Liver (tissue), 9 donors: ENCODE data around the gene PRKCH. TPM values are rescaled to one million over a fixed set of nuclear protein-coding genes. Genes with fewer than 3 reads are reported as not detected.

Experiments
- DNase-seq: peaks from one replicate; pipeline ENCODE4 v3.0.0-alpha.2; 2017; ENCODE audit warnings: low spot score
- H3K27ac ChIP-seq, 2 donors: one replicate each; pipeline ENCODE4 v1.7.0; 2013; ENCODE audit warnings: inconsistent platforms in 2 of 2, low read length in 2 of 2, control low read depth in 1 of 2, low read depth in 1 of 2, mild to moderate bottlenecking in 1 of 2
- H3K27me3 ChIP-seq, 4 donors: one replicate each; pipeline versions ENCODE4 v1.6.1 to v1.7.0; 2013; ENCODE audit warnings: low read length in 3 of 4, inconsistent platforms in 1 of 4, mild to moderate bottlenecking in 1 of 4, moderate library complexity in 1 of 4; ENCODE audit not compliant: control insufficient read depth in 4 of 4, insufficient read depth in 4 of 4
- H3K36me3 ChIP-seq, 4 donors: one replicate each; pipeline versions ENCODE4 v1.6.1 to v1.7.0; 2013; ENCODE audit warnings: low read length in 3 of 4, mild to moderate bottlenecking in 3 of 4, low read depth in 1 of 4, moderate library complexity in 1 of 4; ENCODE audit not compliant: control insufficient read depth in 4 of 4, insufficient read depth in 3 of 4
- H3K4me1 ChIP-seq, 4 donors: one replicate each; pipeline versions ENCODE4 v1.6.1 to v1.7.0; 2013; ENCODE audit warnings: low read length in 3 of 4, mild to moderate bottlenecking in 3 of 4, moderate library complexity in 1 of 4; ENCODE audit not compliant: control insufficient read depth in 4 of 4, insufficient read depth in 4 of 4
- H3K4me3 ChIP-seq, 3 donors: one replicate each; pipeline versions ENCODE4 v1.6.1 to v1.7.0; 2013; ENCODE audit warnings: low read length in 3 of 3, control low read depth in 1 of 3, low read depth in 1 of 3, mild to moderate bottlenecking in 1 of 3
- H3K9ac ChIP-seq, 2 donors: one replicate each; pipeline ENCODE4 v1.7.0; 2013; ENCODE audit warnings: low read length in 2 of 2, mild to moderate bottlenecking in 2 of 2, moderate library complexity in 2 of 2, control low read depth in 1 of 2, low read depth in 1 of 2
- H3K9me3 ChIP-seq, 4 donors: one replicate each; pipeline versions ENCODE4 v1.6.1 to v1.7.0; 2013; ENCODE audit warnings: low read length in 3 of 4; ENCODE audit not compliant: control insufficient read depth in 4 of 4
- CTCF ChIP-seq: fragments of 150-350 bp; IDR thresholded peaks from 2 replicates; pipeline ENCODE4 v1.5.1; 2017; ENCODE audit warnings: improper control_type of control experiment, low read depth, low read length; ENCODE audit not compliant: missing input control
- EGR1 ChIP-seq, 2 donors: IDR thresholded peaks; 2 replicates each; pipeline ENCODE4 v1.6.1; 2016 to 2018; ENCODE audit warnings: antibody characterized with exemption in 2 of 2, low read depth in 2 of 2
- FOXA1 ChIP-seq: IDR thresholded peaks from 2 replicates; pipeline ENCODE4 v1.6.1; 2016; ENCODE audit warnings: antibody characterized with exemption
- FOXA2 ChIP-seq: IDR thresholded peaks from 2 replicates; pipeline ENCODE4 v1.6.1; 2016; ENCODE audit warnings: antibody characterized with exemption
- HNF4A ChIP-seq, 2 donors: conservative IDR thresholded peaks; 2 replicates each; pipeline ENCODE4 v1.6.1; 2016; ENCODE audit warnings: antibody characterized with exemption in 2 of 2, mild to moderate bottlenecking in 2 of 2
- JUND ChIP-seq, 2 donors: IDR thresholded peaks; 2 replicates each; pipeline ENCODE4 v1.6.1; 2016; ENCODE audit warnings: antibody characterized with exemption in 2 of 2
- MAX ChIP-seq: IDR thresholded peaks from 2 replicates; pipeline ENCODE4 v1.6.1; 2016; ENCODE audit warnings: antibody characterized with exemption
- NR2F2 ChIP-seq: IDR thresholded peaks from 2 replicates; pipeline ENCODE4 v1.6.1; 2016; ENCODE audit warnings: antibody characterized with exemption
- REST ChIP-seq: IDR thresholded peaks from 2 replicates; pipeline ENCODE4 v1.6.1; 2016; ENCODE audit warnings: antibody characterized with exemption, mild to moderate bottlenecking
- SP1 ChIP-seq: IDR thresholded peaks from 2 replicates; pipeline ENCODE4 v1.6.1; 2018; ENCODE audit warnings: antibody characterized with exemption, mild to moderate bottlenecking
- TAF1 ChIP-seq: conservative IDR thresholded peaks from 2 replicates; pipeline ENCODE4 v1.6.1; 2016; ENCODE audit warnings: antibody characterized with exemption, mild to moderate bottlenecking
- ZBTB33 ChIP-seq: IDR thresholded peaks from 2 replicates; pipeline ENCODE4 v1.6.1; 2016; ENCODE audit warnings: antibody characterized with exemption
- WGBS: extraction: QIAGEN DNeasy Blood & Tissue Kit; methylation state at CpG from one replicate; pipeline ENCODE4 v1.1.7; 2013; 5-methylcytosine and 5-hydroxymethylcytosine counted together
- polyA plus RNA-seq, 2 donors: library from polyadenylated mRNA; stranded (reverse) in 1 of 2; unstranded in 1 of 2; fragments of 200-250 nt in 1 of 2; fragments of >200 nt in 1 of 2; fragmentation: Nextera tagmentation in 1 of 2; extraction: Ambion mirVana in 1 of 2; gene quantifications; one replicate each; pipeline versions ENCODE4 v1.2.1 to v1.2.3, GENCODE V29; 2013 to 2015
- total RNA-seq, 2 donors: library from RNA; depleted of rRNA; stranded (reverse); fragments of >200 nt; gene quantifications; one replicate each; pipeline ENCODE4 v1.2.3, GENCODE V29; 2014
- donor health status: healthy.
- donor health status: healthy.
- donor health status: healthy.
- donor health status: healthy.
- donor health status: healthy.

The PRKCH gene
- total and polyA plus RNA-seq, 4 donors, result 3.9 to 13.7 (median 7.0) TPM

- no peak overlapping the region for H3K27ac ChIP-seq
- H3K9ac ChIP-seq, result no peak overlapping the region
- no peaks in the 10 kb centered on the region for H3K9me3 ChIP-seq
- no peaks in the 10 kb centered on the region for H3K36me3 ChIP-seq
- no peak for TF ChIP-seq JUND (IDR thresholded peaks at IDR 0.05)
- TF ChIP-seq NR2F2, result no peak
- no peak for TF ChIP-seq EGR1 (IDR thresholded peaks at IDR 0.05; ENCODE audit: low read depth in 2 of 2)
- no peak for TF ChIP-seq ZBTB33
- no peak for TF ChIP-seq TAF1
- no peak for TF ChIP-seq HNF4A (conservative IDR thresholded peaks at IDR 0.05)
- no peak for TF ChIP-seq MAX
- no peak for TF ChIP-seq REST
- TF ChIP-seq CTCF, result no peak
- H3K4me3 ChIP-seq, result no peak overlapping the region
- DNase-seq, result no peak
- H3K4me1 ChIP-seq, result peaks cover 12 to 33% (median 14%) of the 10 kb centered on the region in 4 donors
- H3K27me3 ChIP-seq, result no peaks in the 10 kb centered on the region
- 81% methylated on average over 6 of the region's 6 CpGs for WGBS
Observed at GRCh38 chr14:61555056-61555838, 233.9 kb downstream of the PRKCH start.

- H3K9me3 ChIP-seq, result no peaks in the 10 kb centered on the region
- H3K27ac ChIP-seq, result no peak overlapping the region
- H3K4me3 ChIP-seq, result no peak overlapping the region
- WGBS, result 97% methylated on average over 4 of the region's 4 CpGs
- no peak overlapping the region for H3K9ac ChIP-seq
- peaks cover 12 to 33% (median 15%) of the 10 kb centered on the region in 4 donors for H3K4me1 ChIP-seq
- DNase-seq, result no peak
- no peaks in the 10 kb centered on the region for H3K27me3 ChIP-seq
- TF ChIP-seq NR2F2 (no peak), FOXA1 (no peak), SP1 (no peak), REST (no peak), FOXA2 (no peak), CTCF (no peak)
- no peaks in the 10 kb centered on the region for H3K36me3 ChIP-seq
Observed at GRCh38 chr14:61556455-61556854, 235.1 kb downstream of the PRKCH start.
